ENCODE results near the gene SUDS3. TPM values are rescaled to one million over a fixed set of nuclear protein-coding genes. Genes with fewer than 3 reads are reported as not detected.

The SUDS3 gene
- total and polyA plus RNA-seq, 10 of the 15 experiments (the other 5 are each of a cell fraction or from before 2014, with no cell fraction given) = 5.2 to 42.8 (median 21.7) TPM

DNA sequence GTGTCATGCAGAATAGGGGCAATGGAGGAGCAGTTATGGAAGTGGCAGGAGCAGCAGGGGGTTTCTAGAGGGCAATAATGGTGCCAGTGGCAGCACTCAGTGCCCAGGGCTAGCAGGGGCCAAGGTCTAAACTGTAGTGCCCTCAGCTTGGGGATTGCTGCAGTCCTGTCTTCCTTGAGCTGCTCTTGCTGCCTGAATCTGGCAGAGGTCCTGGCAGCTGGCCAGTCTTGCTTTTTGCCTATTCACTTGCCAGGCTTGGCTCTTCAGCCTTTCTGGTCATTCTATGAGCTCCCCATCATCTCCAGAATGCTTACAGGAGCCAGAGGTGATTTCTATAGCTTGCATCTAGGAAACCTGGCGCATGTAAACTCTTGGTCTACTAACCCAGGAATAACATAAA lies 72.0 kb downstream of the SUDS3 start:
- ATAC-seq = no peak
- TF ChIP-seq NFXL1 (IDR thresholded peaks at IDR 0.05; ENCODE audit: borderline replicate concordance) = no peak
- no peaks in the 10 kb centered on the region for H3K36me3 ChIP-seq (ENCODE audit: control insufficient read depth in 2 of 2, insufficient read depth in 2 of 2, low read length in 1 of 2)
- POLR2A ChIA-PET = no interaction called here
- no peak overlapping the region for H3K27ac ChIP-seq (ENCODE audit: control insufficient read depth, insufficient read depth)
- in situ Hi-C loops (cut with MboI) = no loop called here
- 76% methylated on average over 1 of the region's 1 CpG for WGBS (ENCODE audit: insufficient coverage, insufficient replicate concordance, low lambda C conversion rate, missing lambda C conversion rate)
- H3K4me1 ChIP-seq (ENCODE audit: control insufficient read depth, insufficient read depth, low read length) = no peaks in the 10 kb centered on the region
- intact Hi-C loops (cut with micrococcal nuclease; ENCODE audit: unreplicated experiment) = no loop called here
- SMC1A ChIA-PET (ENCODE audit: uncharacterized antibody, unreplicated experiment) = no interaction called here
- H2AFZ ChIP-seq (ENCODE audit: control insufficient read depth, low read depth, low read length) = no peak overlapping the region
- no peaks in the 10 kb centered on the region for H3K27me3 ChIP-seq (replicated peaks in 1 of 2; ENCODE audit: control insufficient read depth in 2 of 2, insufficient read depth in 2 of 2, low read length in 1 of 2)
- no peak overlapping the region for H3K4me2 ChIP-seq (ENCODE audit: control insufficient read depth, insufficient read depth)
- RAD21 ChIA-PET (ENCODE audit: unreplicated experiment) = no interaction called here
- no peak for FAIRE-seq
- DNase-seq (ENCODE audit: low read depth, low spot score) = no peak
- no peaks in the 10 kb centered on the region for H3K79me2 ChIP-seq (ENCODE audit: control insufficient read depth, insufficient read depth, low read length)
- no TSS peak for BruUV-seq (replicated peaks)
- no peaks in the 10 kb centered on the region for H4K20me1 ChIP-seq (ENCODE audit: control insufficient read depth, insufficient read depth)
- H3K9me3 ChIP-seq (replicated peaks; ENCODE audit: control insufficient read depth, insufficient read depth, low read length) = no peaks in the 10 kb centered on the region
- CTCF ChIA-PET = no interaction called here
- no peak overlapping the region for H3K4me3 ChIP-seq
- H3K9ac ChIP-seq (ENCODE audit: control insufficient read depth, insufficient read depth, low read length) = no peak overlapping the region

GRCh38 chr12:118455327-118455726 lies 79.0 kb downstream of the SUDS3 start:
- Histone ChIP-seq H3K36me3 (ENCODE audit: control insufficient read depth in 2 of 2, insufficient read depth in 2 of 2, low read length in 1 of 2) (no peaks in the 10 kb centered on the region), H4K20me1 (ENCODE audit: control insufficient read depth, insufficient read depth) (no peaks in the 10 kb centered on the region), H3K9me3 (replicated peaks; ENCODE audit: control insufficient read depth, insufficient read depth, low read length) (no peaks in the 10 kb centered on the region), H3K9ac (ENCODE audit: control insufficient read depth, insufficient read depth, low read length) (no peak overlapping the region), H3K4me2 (ENCODE audit: control insufficient read depth, insufficient read depth) (no peak overlapping the region), H3K27me3 (replicated peaks in 1 of 2; ENCODE audit: control insufficient read depth in 2 of 2, insufficient read depth in 2 of 2, low read length in 1 of 2) (no peaks in the 10 kb centered on the region), H2AFZ (ENCODE audit: control insufficient read depth, low read depth, low read length) (no peak overlapping the region), H3K27ac (ENCODE audit: control insufficient read depth, insufficient read depth) (no peak overlapping the region), H3K4me3 (no peak overlapping the region), H3K4me1 (ENCODE audit: control insufficient read depth, insufficient read depth, low read length) (no peaks in the 10 kb centered on the region), H3K79me2 (ENCODE audit: control insufficient read depth, insufficient read depth, low read length) (no peaks in the 10 kb centered on the region)
- ChIA-PET CTCF (no interaction called here), SMC1A (ENCODE audit: uncharacterized antibody, unreplicated experiment) (no interaction called here), RAD21 (ENCODE audit: unreplicated experiment) (no interaction called here), POLR2A (no interaction called here)
- DNase-seq (ENCODE audit: low read depth, low spot score) = no peak
- no peak for ATAC-seq
- WGBS (ENCODE audit: insufficient coverage, insufficient replicate concordance, low lambda C conversion rate, missing lambda C conversion rate) = 20% methylated on average over 3 of the region's 3 CpGs
- intact Hi-C loops (cut with micrococcal nuclease; ENCODE audit: unreplicated experiment) = no loop called here
- BruUV-seq (replicated peaks) = no TSS peak
- TF ChIP-seq YY1 (IDR thresholded peaks at IDR 0.05; ENCODE audit: low read depth, low read length) (0 out of 2 replicates have a peak, but pooled peaks have one; percentile 24), SP1 (IDR thresholded peaks at IDR 0.05; ENCODE audit: low read depth, low read length) (no peak)
- FAIRE-seq = no peak
- in situ Hi-C loops (cut with MboI) = no loop called here
